Skeletal muscle satellite cell (primary cell): ENCODE results near the gene EBF4.

Source experiments
- H3K27me3 ChIP-seq: 2 replicates; pipeline ENCODE4 v1.7.0; 2013; ENCODE audit warnings: low read length; ENCODE audit not compliant: control insufficient read depth, insufficient read depth
- H3K36me3 ChIP-seq: 2 replicates; pipeline ENCODE4 v1.7.0; 2013; ENCODE audit warnings: mild to moderate bottlenecking, control low read depth, low read length; ENCODE audit not compliant: insufficient read depth
- H3K4me1 ChIP-seq: 2 replicates; pipeline ENCODE4 v1.7.0; 2013; ENCODE audit warnings: low read length; ENCODE audit not compliant: control insufficient read depth, insufficient read depth
- H3K4me2 ChIP-seq: 2 replicates; pipeline ENCODE4 v1.7.0; 2013; ENCODE audit warnings: mild to moderate bottlenecking, low read length
- H3K4me3 ChIP-seq: 2 replicates; pipeline ENCODE4 v1.7.0; 2013; ENCODE audit warnings: low read length
- H3K9ac ChIP-seq: 2 replicates; pipeline ENCODE4 v1.7.0; 2013; ENCODE audit warnings: mild to moderate bottlenecking, low read depth, low read length, moderate library complexity
- H3K9me3 ChIP-seq: replicated peaks from 2 replicates; pipeline ENCODE4 v1.7.0; 2013; ENCODE audit warnings: mild to moderate bottlenecking, control low read depth, low read length

EBF4 gene

DNA sequence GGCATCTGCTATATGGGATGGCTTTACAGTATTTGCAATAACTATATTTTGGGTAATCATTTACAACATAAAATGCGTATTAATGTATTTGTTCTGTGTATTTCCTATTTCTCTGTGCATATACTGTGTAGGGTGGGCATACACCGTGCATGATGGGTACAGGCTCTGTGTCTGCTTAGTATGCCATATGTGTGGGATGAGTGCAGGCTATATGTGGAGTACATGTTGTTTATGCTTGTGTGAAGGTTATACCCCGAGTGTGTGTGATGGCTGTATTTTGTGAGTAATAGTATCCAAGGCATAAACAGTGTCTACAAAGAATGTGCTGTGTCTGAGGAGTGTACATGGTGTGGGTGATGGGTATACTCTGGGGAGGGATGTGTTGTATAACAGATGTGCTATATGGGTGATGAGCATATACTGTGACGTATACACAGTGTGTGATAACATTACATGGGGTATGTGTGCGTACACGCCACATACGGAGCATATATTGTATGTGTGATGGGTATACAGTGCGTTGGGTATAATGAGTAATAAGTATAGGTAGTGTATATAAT, 55.2 kb downstream of the EBF4 start:
- Histone ChIP-seq H3K27me3 (peaks cover 79% of the 10 kb centered on the region), H3K4me2 (no peak overlapping the region), H3K36me3 (no peaks in the 10 kb centered on the region), H3K4me3 (no peak overlapping the region), H3K9me3 (no peaks in the 10 kb centered on the region), H3K9ac (no peak overlapping the region), H3K4me1 (peaks cover 7% of the 10 kb centered on the region)

DNA sequence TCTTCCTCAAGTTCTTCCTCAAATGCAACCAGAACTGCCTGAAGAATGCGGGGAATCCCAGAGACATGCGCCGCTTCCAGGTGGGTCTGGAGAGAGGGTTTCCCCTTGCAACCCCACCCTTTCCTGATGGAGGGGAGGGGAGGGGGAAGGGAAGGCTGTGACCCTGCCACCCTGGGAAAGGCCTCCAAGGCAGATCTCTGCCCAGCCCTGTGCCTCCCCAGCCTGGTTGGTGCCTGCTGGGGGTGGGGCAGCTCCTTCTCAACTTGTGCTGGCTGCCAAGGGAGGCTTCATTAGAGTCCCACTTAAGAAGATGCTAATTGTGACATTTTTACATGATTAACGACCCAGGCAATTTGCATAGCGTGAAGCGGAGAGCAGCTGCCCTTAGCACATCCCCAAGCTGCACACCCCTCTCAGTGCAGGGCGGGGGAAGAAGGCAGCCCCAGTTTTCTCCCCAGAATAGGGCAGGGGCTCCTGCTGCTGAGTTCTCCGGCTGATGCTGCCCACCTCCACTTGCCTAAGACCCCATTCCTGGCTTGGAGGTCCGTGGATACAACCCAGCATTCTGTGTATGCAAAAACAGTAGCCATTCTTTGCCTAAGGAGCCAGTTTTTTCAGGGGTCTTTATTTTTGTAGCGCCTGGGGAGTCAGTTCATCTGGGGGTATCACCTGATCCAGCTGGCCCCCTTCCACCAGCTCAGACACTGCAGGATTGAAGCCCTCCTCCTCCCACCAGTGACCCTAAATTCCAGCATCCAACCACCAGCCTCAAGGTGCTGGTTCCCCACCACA, 56.2 kb downstream of the EBF4 start:
- Histone ChIP-seq H3K4me2 (no peak overlapping the region), H3K27me3 (peaks cover 84% of the 10 kb centered on the region), H3K9ac (no peak overlapping the region), H3K9me3 (no peaks in the 10 kb centered on the region), H3K4me1 (peaks cover 9% of the 10 kb centered on the region), H3K4me3 (no peak overlapping the region), H3K36me3 (no peaks in the 10 kb centered on the region)

- H3K4me3 ChIP-seq: no peak overlapping the region
- no peaks in the 10 kb centered on the region for H3K36me3 ChIP-seq
- no peak overlapping the region for H3K4me2 ChIP-seq
- H3K9me3 ChIP-seq: no peaks in the 10 kb centered on the region
- no peak overlapping the region for H3K9ac ChIP-seq
- peaks cover 90% of the 10 kb centered on the region for H3K27me3 ChIP-seq
- peaks cover 9% of the 10 kb centered on the region for H3K4me1 ChIP-seq
Observed at GRCh38 chr20:2749343-2749950, 56.9 kb downstream of the EBF4 start.

DNA sequence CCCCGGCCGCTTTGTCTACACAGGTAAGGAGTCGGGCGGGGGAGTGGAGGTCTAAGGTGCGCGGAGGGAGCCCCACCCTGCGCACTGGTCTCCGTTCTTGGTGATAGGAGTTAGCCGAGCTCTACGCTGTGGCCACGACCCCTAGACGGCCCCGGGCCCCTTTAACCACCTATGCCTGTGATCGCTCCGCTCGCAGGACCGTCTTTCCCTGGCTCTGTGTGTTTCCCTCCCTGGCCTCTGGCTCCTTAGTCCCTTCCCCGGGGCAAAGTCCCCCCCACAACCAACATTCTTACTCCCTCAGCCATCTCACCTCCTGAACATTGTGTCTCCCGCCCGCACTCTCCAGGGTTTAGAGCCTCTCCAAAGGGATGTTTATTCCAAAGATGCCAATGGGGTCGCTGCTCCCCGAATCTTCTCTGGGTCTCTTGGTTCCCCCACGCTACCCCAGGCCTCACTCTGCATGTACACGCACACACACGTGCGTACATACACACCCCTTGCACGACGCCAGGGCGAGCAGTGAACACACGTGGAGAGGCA, 57.4 kb downstream of the EBF4 start:
- H3K9me3 ChIP-seq: no peaks in the 10 kb centered on the region
- H3K4me1 ChIP-seq: peaks cover 9% of the 10 kb centered on the region
- no peaks in the 10 kb centered on the region for H3K36me3 ChIP-seq
- H3K4me3 ChIP-seq: no peak overlapping the region
- no peak overlapping the region for H3K4me2 ChIP-seq
- H3K27me3 ChIP-seq: peaks cover 93% of the 10 kb centered on the region
- no peak overlapping the region for H3K9ac ChIP-seq

- peaks cover 91% of the 10 kb centered on the region for H3K27me3 ChIP-seq
- H3K9ac ChIP-seq: no peak overlapping the region
- H3K4me1 ChIP-seq: peaks cover 9% of the 10 kb centered on the region
- peak overlapping the region; percentile 80 for H3K4me2 ChIP-seq
- no peak overlapping the region for H3K4me3 ChIP-seq
- no peaks in the 10 kb centered on the region for H3K9me3 ChIP-seq
- H3K36me3 ChIP-seq: no peaks in the 10 kb centered on the region
Observed at GRCh38 chr20:2750491-2751251, 58.1 kb downstream of the EBF4 start.

- H3K27me3 ChIP-seq: peaks cover 91% of the 10 kb centered on the region
- H3K9ac ChIP-seq: no peak overlapping the region
Observed at GRCh38 chr20:2751347-2751877, 58.8 kb downstream of the EBF4 start.

DNA sequence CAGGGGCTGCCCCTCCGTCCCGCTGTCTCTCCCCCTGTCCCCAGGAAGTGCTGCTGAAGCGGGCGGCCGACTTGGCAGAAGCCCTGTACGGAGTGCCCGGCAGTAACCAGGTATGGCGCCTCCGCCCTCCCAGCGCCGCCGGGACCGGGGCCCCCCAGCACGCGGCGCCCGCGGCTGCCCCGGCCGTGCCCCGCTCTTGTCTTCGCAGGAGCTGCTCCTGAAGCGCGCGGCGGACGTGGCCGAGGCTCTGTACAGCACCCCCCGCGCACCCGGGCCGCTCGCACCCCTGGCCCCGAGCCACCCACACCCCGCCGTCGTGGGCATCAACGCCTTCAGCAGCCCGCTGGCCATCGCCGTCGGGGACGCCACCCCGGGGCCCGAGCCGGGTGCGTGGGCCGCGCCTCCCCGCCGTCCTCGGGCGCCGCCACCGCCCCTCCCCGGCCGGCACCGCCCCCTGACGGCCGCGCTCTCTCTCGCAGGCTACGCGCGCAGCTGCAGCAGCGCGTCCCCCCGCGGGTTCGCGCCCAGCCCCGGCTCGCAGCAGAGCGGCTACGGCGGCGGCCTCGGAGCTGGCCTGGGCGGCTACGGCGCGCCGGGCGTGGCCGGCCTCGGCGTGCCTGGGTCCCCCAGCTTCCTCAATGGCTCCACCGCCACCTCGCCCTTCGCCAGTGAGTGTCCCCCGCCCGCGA, 59.4 kb downstream of the EBF4 start:
- Histone ChIP-seq H3K27me3 (peaks cover 91% of the 10 kb centered on the region), H3K4me3 (peak overlapping the region; percentile 58), H3K4me1 (peaks cover 9% of the 10 kb centered on the region), H3K4me2 (peak overlapping the region; percentile 80), H3K9me3 (no peaks in the 10 kb centered on the region), H3K36me3 (no peaks in the 10 kb centered on the region), H3K9ac (no peak overlapping the region)

More at GRCh38 chr20:2751347-2751877, 58.8 kb downstream of the EBF4 start:
- H3K4me1 ChIP-seq: peaks cover 9% of the 10 kb centered on the region
- no peaks in the 10 kb centered on the region for H3K9me3 ChIP-seq
- peak overlapping the region; percentile 49 for H3K4me3 ChIP-seq
- H3K36me3 ChIP-seq: no peaks in the 10 kb centered on the region
- H3K4me2 ChIP-seq: peak overlapping the region; percentile 80

DNA sequence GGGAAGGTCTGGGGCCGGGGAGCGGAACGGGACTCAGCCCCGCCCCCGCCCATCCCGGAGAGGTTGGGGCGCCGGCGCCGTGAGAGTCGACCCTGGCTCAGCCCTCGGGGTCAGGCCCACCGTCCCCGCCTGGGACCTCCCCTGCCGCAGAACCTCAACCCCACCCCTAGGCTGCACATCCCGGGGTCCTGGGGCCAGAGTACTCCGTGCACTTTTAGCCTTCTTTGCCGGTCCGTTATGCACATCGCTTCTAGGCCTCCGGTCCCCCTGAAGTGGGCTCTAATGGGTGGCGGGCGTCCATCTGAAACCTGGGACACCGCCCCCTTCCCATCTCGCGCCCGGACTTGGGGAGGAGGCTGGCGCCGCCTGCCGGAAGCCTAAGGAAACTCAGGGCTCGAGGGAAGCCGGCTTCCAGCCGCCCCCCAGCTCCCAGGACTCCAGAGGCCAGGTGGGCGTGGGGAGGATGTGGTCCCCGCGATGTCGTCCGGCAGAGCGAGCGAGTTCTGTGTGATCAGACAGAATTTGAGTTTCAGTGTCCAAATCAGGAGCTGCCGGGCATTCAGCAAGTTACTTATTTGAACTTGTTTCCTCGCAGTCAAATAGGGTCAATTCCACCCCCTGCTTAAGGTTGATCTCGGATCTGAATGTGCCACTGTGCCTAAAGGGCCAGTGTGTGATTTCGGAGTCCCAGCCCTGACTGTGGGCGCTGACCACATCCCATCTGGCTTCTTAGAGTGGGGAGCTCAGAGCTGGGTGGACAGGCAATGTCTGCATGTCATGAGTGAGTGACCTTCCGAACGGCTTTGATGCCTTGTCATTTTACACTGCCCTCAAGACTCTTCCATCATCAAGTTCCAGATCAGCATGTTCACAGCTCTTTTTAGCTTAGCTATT, 60.2 kb downstream of the EBF4 start:
- Histone ChIP-seq H3K36me3 (no peaks in the 10 kb centered on the region), H3K9ac (no peak overlapping the region), H3K4me2 (peak overlapping the region; percentile 80), H3K4me1 (peaks cover 9% of the 10 kb centered on the region), H3K9me3 (no peaks in the 10 kb centered on the region), H3K27me3 (peaks cover 90% of the 10 kb centered on the region), H3K4me3 (peak overlapping the region; percentile 58)

DNA sequence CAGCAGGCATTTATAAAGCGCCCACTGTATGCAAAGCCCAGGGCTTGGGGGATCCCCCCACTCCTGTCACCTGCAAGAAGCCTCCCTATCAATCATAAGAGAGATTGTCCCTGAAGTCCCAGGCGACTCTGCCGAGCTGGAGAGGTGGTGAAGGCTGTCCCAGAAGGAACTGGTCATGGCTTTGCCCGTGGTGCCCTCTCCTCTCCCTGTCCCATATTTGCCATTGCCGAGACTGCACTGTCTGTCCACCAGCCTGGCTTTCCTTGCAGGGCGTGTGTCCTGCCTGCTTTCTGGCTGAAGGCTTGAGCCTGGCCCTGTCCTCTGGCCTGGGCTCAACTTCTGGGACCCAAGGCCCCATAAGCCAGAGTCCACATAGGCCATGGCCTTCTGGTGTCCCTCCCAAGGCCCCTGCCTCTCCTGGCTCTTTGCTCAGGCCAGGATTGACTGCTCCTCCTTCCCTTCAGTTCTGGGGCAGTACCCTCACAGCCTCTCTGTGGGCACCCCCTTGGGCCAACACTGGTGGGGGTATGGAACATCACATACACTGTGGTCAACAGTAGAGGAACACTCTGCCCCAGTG, 61.0 kb downstream of the EBF4 start:
- H3K4me3 ChIP-seq: no peak overlapping the region
- no peaks in the 10 kb centered on the region for H3K36me3 ChIP-seq
- H3K9ac ChIP-seq: no peak overlapping the region
- H3K27me3 ChIP-seq: peaks cover 90% of the 10 kb centered on the region
- no peak overlapping the region for H3K4me2 ChIP-seq
- no peaks in the 10 kb centered on the region for H3K9me3 ChIP-seq
- peaks cover 9% of the 10 kb centered on the region for H3K4me1 ChIP-seq

DNA sequence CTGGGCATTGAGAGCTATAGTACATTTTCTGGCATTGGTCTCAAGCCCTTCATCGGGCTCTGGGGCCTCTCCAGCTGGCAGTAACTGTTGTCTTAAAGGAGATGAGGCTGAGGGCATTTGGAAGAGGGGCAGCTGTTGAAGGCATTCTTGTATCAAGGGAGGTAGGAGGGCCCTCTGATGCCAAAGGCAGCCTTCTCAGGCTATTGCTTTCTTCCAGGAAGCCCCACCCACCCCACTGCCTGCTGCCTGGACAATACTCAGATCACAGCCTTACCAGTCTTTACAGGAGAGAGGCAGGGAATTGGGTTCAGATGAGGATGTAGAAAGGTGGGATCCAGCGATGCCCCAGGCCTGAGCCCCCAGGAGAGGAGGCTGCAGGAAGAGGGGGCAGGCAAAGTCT, 61.8 kb downstream of the EBF4 start:
- Histone ChIP-seq H3K27me3 (peaks cover 91% of the 10 kb centered on the region), H3K4me2 (no peak overlapping the region), H3K9me3 (no peaks in the 10 kb centered on the region), H3K36me3 (no peaks in the 10 kb centered on the region), H3K4me1 (peaks cover 9% of the 10 kb centered on the region), H3K4me3 (no peak overlapping the region), H3K9ac (no peak overlapping the region)
